ENCODE measurements around the gene HP.
A peak's percentile ranks its signal among the peaks of the same experiment; 100 is the strongest.

HP gene

DNA sequence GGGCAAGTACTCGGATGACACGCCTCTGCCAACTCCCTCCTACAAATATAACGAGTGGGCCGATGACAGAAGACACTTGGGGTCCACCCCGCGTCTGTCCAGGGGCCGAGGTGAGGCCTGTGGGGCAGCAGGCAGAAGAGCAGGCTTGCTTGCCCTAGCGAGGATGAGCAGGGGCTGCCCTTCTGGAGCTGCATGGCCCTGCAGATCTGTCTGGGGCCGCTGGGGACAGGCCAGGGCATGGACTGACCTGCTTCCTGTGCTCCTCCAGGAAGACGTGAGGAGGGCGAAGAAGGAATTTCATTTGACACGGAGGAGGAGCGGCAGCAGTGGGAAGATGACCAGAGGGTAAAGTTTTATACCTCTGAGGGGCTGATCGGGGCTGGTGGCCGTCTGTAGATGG is 44.6 kb downstream of the HP start:
- H3K4me3 ChIP-seq (replicated peaks; ENCODE audit: insufficient read depth, low read length): no peak overlapping the region
- no peaks in the 10 kb centered on the region for H3K27me3 ChIP-seq (ENCODE audit: insufficient read depth, poor library complexity, severe bottlenecking)
- no peak for DNase-seq (ENCODE audit: low read depth in 1 of 2, low spot score in 1 of 2)
- no peak overlapping the region for H3K27ac ChIP-seq (replicated peaks)
- no peak for TF ChIP-seq SPI1 (IDR thresholded peaks at IDR 0.05; ENCODE audit: borderline replicate concordance, low read depth)
- no peak for TF ChIP-seq CTCF (IDR thresholded peaks at IDR 0.05; ENCODE audit: insufficient read depth, low read length)
- TF ChIP-seq GABPA (IDR thresholded peaks at IDR 0.05; ENCODE audit: low read depth): no peak
- no peak for TF ChIP-seq POLR2AphosphoS5 (IDR thresholded peaks at IDR 0.05; ENCODE audit: low read depth)
- TF ChIP-seq, protein P1, sequence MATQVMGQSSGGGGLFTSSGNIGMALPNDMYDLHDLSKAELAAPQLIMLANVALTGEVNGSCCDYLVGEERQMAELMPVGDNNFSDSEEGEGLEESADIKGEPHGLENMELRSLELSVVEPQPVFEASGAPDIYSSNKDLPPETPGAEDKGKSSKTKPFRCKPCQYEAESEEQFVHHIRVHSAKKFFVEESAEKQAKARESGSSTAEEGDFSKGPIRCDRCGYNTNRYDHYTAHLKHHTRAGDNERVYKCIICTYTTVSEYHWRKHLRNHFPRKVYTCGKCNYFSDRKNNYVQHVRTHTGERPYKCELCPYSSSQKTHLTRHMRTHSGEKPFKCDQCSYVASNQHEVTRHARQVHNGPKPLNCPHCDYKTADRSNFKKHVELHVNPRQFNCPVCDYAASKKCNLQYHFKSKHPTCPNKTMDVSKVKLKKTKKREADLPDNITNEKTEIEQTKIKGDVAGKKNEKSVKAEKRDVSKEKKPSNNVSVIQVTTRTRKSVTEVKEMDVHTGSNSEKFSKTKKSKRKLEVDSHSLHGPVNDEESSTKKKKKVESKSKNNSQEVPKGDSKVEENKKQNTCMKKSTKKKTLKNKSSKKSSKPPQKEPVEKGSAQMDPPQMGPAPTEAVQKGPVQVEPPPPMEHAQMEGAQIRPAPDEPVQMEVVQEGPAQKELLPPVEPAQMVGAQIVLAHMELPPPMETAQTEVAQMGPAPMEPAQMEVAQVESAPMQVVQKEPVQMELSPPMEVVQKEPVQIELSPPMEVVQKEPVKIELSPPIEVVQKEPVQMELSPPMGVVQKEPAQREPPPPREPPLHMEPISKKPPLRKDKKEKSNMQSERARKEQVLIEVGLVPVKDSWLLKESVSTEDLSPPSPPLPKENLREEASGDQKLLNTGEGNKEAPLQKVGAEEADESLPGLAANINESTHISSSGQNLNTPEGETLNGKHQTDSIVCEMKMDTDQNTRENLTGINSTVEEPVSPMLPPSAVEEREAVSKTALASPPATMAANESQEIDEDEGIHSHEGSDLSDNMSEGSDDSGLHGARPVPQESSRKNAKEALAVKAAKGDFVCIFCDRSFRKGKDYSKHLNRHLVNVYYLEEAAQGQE (IDR thresholded peaks at IDR 0.05; ENCODE audit: insufficient replicate concordance, low read depth): no peak

- DNase-seq (ENCODE audit: low read depth in 1 of 2, low spot score in 1 of 2): peak; percentile 33 to 66
- Histone ChIP-seq H3K27ac (replicated peaks) (no peak overlapping the region), H3K27me3 (ENCODE audit: insufficient read depth, poor library complexity, severe bottlenecking) (no peaks in the 10 kb centered on the region), H3K4me3 (replicated peaks; ENCODE audit: insufficient read depth, low read length) (no peak overlapping the region)
- TF ChIP-seq GABPA (IDR thresholded peaks at IDR 0.05; ENCODE audit: low read depth) (no peak), CTCF (IDR thresholded peaks at IDR 0.05; ENCODE audit: insufficient read depth, low read length) (peak; percentile 78)
Observed at GRCh38 chr16:72099377-72099818, 45.1 kb downstream of the HP start.

DNA sequence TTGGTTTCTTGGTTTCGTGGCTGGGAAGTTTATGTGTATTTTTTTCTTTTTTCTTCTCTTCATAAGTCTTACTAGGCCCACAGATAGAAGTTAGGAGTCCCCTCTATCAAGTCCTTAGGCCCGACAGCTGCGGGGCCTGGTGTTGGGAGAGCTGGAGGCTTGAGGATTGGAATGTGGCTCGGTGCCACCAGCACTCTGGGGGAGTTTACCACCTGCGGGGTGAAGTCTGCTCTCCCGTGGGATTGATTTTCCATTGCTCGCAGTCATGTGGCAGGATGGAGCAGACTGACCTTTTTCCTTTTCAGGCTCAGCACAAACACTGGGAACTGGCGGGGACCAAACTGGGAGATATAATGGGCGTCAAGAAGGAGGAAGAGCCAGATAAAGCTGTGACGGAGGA is 46.9 kb downstream of the HP start:
- no peak for TF ChIP-seq GABPA (IDR thresholded peaks at IDR 0.05; ENCODE audit: low read depth)
- TF ChIP-seq, protein P1 (IDR thresholded peaks at IDR 0.05; ENCODE audit: insufficient replicate concordance, low read depth): no peak
- TF ChIP-seq SPI1 (IDR thresholded peaks at IDR 0.05; ENCODE audit: borderline replicate concordance, low read depth): no peak
- no peak for TF ChIP-seq POLR2AphosphoS5 (IDR thresholded peaks at IDR 0.05; ENCODE audit: low read depth)
- no peak for TF ChIP-seq CTCF (IDR thresholded peaks at IDR 0.05; ENCODE audit: insufficient read depth, low read length)
- no peak for DNase-seq (ENCODE audit: low read depth in 1 of 2, low spot score in 1 of 2)
- Histone ChIP-seq H3K27ac (replicated peaks) (no peak overlapping the region), H3K27me3 (ENCODE audit: insufficient read depth, poor library complexity, severe bottlenecking) (no peaks in the 10 kb centered on the region), H3K4me3 (replicated peaks; ENCODE audit: insufficient read depth, low read length) (no peak overlapping the region)

DNA sequence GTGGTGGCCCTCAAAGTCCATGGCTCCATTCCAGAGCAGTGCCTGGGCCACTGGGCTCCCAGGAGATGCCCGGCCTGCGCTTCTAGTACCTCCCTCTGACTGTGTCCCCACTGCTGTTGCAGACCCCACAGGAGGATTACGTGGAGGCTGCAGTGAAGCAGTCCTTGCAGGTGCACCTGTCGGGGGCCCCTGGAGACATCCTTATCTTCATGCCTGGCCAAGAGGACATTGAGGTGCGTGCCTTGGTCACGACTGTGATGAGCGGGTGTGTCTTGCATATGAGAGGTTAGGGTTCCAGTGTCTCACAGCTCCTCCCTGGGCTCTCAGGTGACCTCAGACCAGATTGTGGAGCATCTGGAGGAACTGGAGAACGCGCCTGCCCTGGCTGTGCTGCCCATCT is 50.6 kb downstream of the HP start:
- no peak for DNase-seq (ENCODE audit: low read depth in 1 of 2, low spot score in 1 of 2)
- TF ChIP-seq, protein P1 (IDR thresholded peaks at IDR 0.05; ENCODE audit: insufficient replicate concordance, low read depth): no peak
- TF ChIP-seq SPI1 (IDR thresholded peaks at IDR 0.05; ENCODE audit: borderline replicate concordance, low read depth) (no peak), GABPA (IDR thresholded peaks at IDR 0.05; ENCODE audit: low read depth) (no peak), CTCF (IDR thresholded peaks at IDR 0.05; ENCODE audit: insufficient read depth, low read length) (no peak), POLR2AphosphoS5 (IDR thresholded peaks at IDR 0.05; ENCODE audit: low read depth) (no peak)
- Histone ChIP-seq H3K27me3 (ENCODE audit: insufficient read depth, poor library complexity, severe bottlenecking) (no peaks in the 10 kb centered on the region), H3K27ac (replicated peaks) (no peak overlapping the region), H3K4me3 (replicated peaks; ENCODE audit: insufficient read depth, low read length) (no peak overlapping the region)

Measured in HL-60 (cell line).